GM12878 (cell line): ENCODE measurements around the gene SPSB2. TPM values are rescaled to one million over a fixed set of nuclear protein-coding genes. Genes with fewer than 3 reads are reported as not detected.

Experiments
- BHLHE40 ChIP-seq, 2 experiments: fragments of 450-650 bp in 1 of 2; IDR thresholded peaks; 2 replicates each; pipeline ENCODE4 v1.6.1; 2011 to 2017; ENCODE audit warnings: low read depth in 2 of 2, borderline replicate concordance in 1 of 2, improper control_type of control experiment in 1 of 2, low read length in 1 of 2, mild to moderate bottlenecking in 1 of 2
- BMI1 ChIP-seq: fragments of 450-650 bp; IDR thresholded peaks from 2 replicates; pipeline ENCODE4 v1.6.1; 2016; ENCODE audit warnings: mild to moderate bottlenecking, moderate library complexity, borderline replicate concordance
- CHD2 ChIP-seq: IDR thresholded peaks from 2 replicates; pipeline ENCODE4 v1.6.1; 2011; ENCODE audit warnings: low read depth, low read length, improper control_type of control experiment, borderline replicate concordance
- EZH2 ChIP-seq: IDR thresholded peaks from 2 replicates; pipeline ENCODE4 v1.6.1; 2012; ENCODE audit warnings: low read depth, mild to moderate bottlenecking, control low read depth, inconsistent platforms, low read length, borderline replicate concordance; ENCODE audit not compliant: control insufficient read depth
- HDGF ChIP-seq: fragments of 450-650 bp; IDR thresholded peaks from 2 replicates; pipeline ENCODE4 v1.6.1; 2016; ENCODE audit warnings: antibody characterized with exemption
- IKZF2 ChIP-seq, 2 experiments: fragments of 450-650 bp; IDR thresholded peaks; 2 replicates each; pipeline ENCODE4 v1.6.1; 2017; ENCODE audit warnings: mild to moderate bottlenecking in 2 of 2, moderate library complexity in 2 of 2
- IRF4 ChIP-seq: IDR thresholded peaks from 2 replicates; pipeline ENCODE4 v1.6.1; 2011; ENCODE audit warnings: low read depth, low read length
- JUNB ChIP-seq: IDR thresholded peaks from 2 replicates; pipeline ENCODE4 v1.6.1; 2016; ENCODE audit warnings: antibody characterized with exemption, mild to moderate bottlenecking
- KLF5 ChIP-seq: fragments of 450-650 bp; IDR thresholded peaks from 2 replicates; pipeline ENCODE4 v1.6.1; 2014; ENCODE audit warnings: mild to moderate bottlenecking; ENCODE audit not compliant: partially characterized antibody
- MTA3 ChIP-seq: IDR thresholded peaks from 2 replicates; pipeline ENCODE4 v1.6.1; 2012; ENCODE audit warnings: low read length, inconsistent platforms, borderline replicate concordance
- NR2C1 ChIP-seq: fragments of 450-650 bp; IDR thresholded peaks from 2 replicates; pipeline ENCODE4 v1.6.1; 2017; ENCODE audit warnings: antibody characterized with exemption, mild to moderate bottlenecking, moderate library complexity
- PAX8 ChIP-seq: fragments of 450-650 bp; IDR thresholded peaks from 2 replicates; pipeline ENCODE4 v1.6.1; 2017; ENCODE audit warnings: mild to moderate bottlenecking, moderate library complexity
- POLR2A ChIP-seq: IDR thresholded peaks from 2 replicates; pipeline ENCODE4 v1.6.1; 2011; ENCODE audit warnings: low read depth, mild to moderate bottlenecking, low read length
- POLR2AphosphoS2 ChIP-seq: IDR thresholded peaks from 2 replicates; pipeline ENCODE4 v1.6.1; 2011; ENCODE audit warnings: low read depth, mild to moderate bottlenecking, low read length, improper control_type of control experiment, moderate library complexity
- RAD51 ChIP-seq: fragments of 450-650 bp; IDR thresholded peaks from 2 replicates; pipeline ENCODE4 v1.6.1; 2016; ENCODE audit warnings: moderate library complexity, mild to moderate bottlenecking, inconsistent platforms
- SMAD1 ChIP-seq: fragments of 450-650 bp; IDR thresholded peaks from 2 replicates; pipeline ENCODE4 v1.6.1; 2018; ENCODE audit warnings: mild to moderate bottlenecking, low read depth; ENCODE audit not compliant: partially characterized antibody
- SMC3 ChIP-seq: IDR thresholded peaks from 2 replicates; pipeline ENCODE4 v1.6.1; 2011; ENCODE audit warnings: low read length, improper control_type of control experiment, borderline replicate concordance
- STAT1 ChIP-seq: fragments of 450-650 bp; conservative IDR thresholded peaks from 2 replicates; pipeline ENCODE4 v1.6.1; 2014; ENCODE audit warnings: antibody characterized with exemption, mild to moderate bottlenecking
- YY1 ChIP-seq: IDR thresholded peaks from 2 replicates; pipeline ENCODE4 v1.6.1; 2011; ENCODE audit warnings: low read depth, mild to moderate bottlenecking, low read length
- ZBED1 ChIP-seq: IDR thresholded peaks from 2 replicates; pipeline ENCODE4 v1.6.1; 2016; ENCODE audit warnings: borderline replicate concordance
- ZNF622 ChIP-seq: fragments of 450-650 bp; IDR thresholded peaks from 2 replicates; pipeline ENCODE4 v1.6.1; 2017; ENCODE audit warnings: mild to moderate bottlenecking, inconsistent platforms
- polyA plus RNA-seq, 11 experiments: library from polyadenylated mRNA; depleted of rRNA in 4 of 11; unstranded in 6 of 11; stranded (reverse) in 5 of 11; fragments of >200 nt; fragmentation: Nextera tagmentation in 4 of 11; fragmentation: Illumina TruSeq in 1 of 11; extraction: Ambion mirVana in 4 of 11; extraction: Trizol in 1 of 11; gene quantifications; 1 replicate in 1 of 11; 2 replicates in 10 of 11; pipeline versions ENCODE4 v1.2.1 to v1.2.3, GENCODE V29; 2011 to 2016; ENCODE audit warnings: inconsistent platforms in 2 of 11, missing spikeins in 2 of 11, low read depth in 1 of 11
- total RNA-seq, 4 experiments: library from RNA; depleted of rRNA in 3 of 4; stranded (reverse); fragments of >200 nt in 3 of 4; fragmentation: Illumina TruSeq in 1 of 4; extraction: Trizol in 1 of 4; gene quantifications; 2 replicates each; pipeline versions ENCODE4 v1.2.1 to v1.2.3, GENCODE V29; 2013 to 2021
- TF ChIP-seq, protein P1 (sequence below): fragments of 450-650 bp; IDR thresholded peaks from 2 replicates; pipeline ENCODE4 v1.6.1; 2016; ENCODE audit warnings: mild to moderate bottlenecking, moderate library complexity, borderline replicate concordance
- TF ChIP-seq, protein P2 (sequence below): IDR thresholded peaks from 2 replicates; pipeline ENCODE4 v1.6.1; 2011; ENCODE audit warnings: borderline replicate concordance, low read depth, mild to moderate bottlenecking, moderate library complexity, mixed read lengths, low read length; ENCODE audit not compliant: insufficient read depth; ENCODE audit errors: extremely low read length
- TF ChIP-seq, protein P3 (sequence below): IDR thresholded peaks from 2 replicates; pipeline ENCODE4 v1.6.1; 2012; ENCODE audit warnings: low read length, inconsistent platforms
- TF ChIP-seq, protein P4 (sequence below): fragments of 450-650 bp; IDR thresholded peaks from 2 replicates; pipeline ENCODE4 v1.6.1; 2016; ENCODE audit warnings: mild to moderate bottlenecking

Gene SPSB2
- total and polyA plus RNA-seq, 10 of the 15 experiments (the other 5 are each of a cell fraction or from before 2014, with no cell fraction given), result 0.08 to 5.6 (median 2.7) TPM

DNA sequence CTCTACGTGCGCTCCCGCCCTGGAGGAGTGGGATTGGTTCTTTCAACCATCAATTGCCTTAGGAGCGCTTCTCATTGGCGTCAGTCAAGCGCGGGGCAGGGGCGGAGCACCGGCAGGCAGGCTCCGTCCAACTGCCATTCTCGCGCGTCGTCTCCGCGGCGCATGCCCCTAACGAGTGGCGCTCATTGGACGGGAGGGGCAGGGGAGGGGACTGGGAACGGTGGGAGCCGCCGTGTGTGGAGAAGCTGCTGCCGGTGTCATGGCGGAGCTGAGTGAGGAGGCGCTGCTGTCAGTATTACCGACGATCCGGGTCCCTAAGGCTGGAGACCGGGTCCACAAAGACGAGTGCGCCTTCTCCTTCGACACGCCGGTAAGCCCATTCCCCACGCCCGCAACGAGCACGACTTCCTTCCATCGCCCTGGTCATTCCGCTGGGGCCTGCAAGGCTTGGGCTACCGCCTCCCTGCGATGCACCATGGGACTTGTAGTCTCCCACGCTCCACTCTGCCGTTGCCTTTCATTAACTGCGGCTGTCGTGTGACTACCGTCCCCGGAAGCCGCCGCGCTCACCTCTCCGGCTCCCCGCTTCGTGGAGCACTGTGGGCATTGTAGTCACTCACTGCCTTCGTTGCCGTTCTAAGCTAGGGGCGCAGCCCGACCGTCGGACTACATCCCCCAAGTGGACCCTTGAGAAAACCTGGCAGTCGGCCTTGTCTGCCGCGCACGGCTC, 21.0 kb downstream of the SPSB2 start, which contains the start of gene USP5 (continued):
- TF ChIP-seq, protein P1, sequence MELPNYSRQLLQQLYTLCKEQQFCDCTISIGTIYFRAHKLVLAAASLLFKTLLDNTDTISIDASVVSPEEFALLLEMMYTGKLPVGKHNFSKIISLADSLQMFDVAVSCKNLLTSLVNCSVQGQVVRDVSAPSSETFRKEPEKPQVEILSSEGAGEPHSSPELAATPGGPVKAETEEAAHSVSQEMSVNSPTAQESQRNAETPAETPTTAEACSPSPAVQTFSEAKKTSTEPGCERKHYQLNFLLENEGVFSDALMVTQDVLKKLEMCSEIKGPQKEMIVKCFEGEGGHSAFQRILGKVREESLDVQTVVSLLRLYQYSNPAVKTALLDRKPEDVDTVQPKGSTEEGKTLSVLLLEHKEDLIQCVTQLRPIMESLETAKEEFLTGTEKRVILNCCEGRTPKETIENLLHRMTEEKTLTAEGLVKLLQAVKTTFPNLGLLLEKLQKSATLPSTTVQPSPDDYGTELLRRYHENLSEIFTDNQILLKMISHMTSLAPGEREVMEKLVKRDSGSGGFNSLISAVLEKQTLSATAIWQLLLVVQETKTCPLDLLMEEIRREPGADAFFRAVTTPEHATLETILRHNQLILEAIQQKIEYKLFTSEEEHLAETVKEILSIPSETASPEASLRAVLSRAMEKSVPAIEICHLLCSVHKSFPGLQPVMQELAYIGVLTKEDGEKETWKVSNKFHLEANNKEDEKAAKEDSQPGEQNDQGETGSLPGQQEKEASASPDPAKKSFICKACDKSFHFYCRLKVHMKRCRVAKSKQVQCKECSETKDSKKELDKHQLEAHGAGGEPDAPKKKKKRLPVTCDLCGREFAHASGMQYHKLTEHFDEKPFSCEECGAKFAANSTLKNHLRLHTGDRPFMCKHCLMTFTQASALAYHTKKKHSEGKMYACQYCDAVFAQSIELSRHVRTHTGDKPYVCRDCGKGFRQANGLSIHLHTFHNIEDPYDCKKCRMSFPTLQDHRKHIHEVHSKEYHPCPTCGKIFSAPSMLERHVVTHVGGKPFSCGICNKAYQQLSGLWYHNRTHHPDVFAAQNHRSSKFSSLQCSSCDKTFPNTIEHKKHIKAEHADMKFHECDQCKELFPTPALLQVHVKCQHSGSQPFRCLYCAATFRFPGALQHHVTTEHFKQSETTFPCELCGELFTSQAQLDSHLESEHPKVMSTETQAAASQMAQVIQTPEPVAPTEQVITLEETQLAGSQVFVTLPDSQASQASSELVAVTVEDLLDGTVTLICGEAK, result peak; percentile 98
- peak; percentile 32 to 63; a peak in 3 of 4 replicates for TF ChIP-seq BHLHE40 (IDR thresholded peaks at IDR 0.05; ENCODE audit: borderline replicate concordance in 1 of 2, low read depth in 2 of 2, low read length in 1 of 2)
- no peak for TF ChIP-seq ZBED1
- no peak for TF ChIP-seq ZNF622
- peak; percentile 94; the same call in 1 of the 2 replicates for TF ChIP-seq STAT1
- TF ChIP-seq EZH2, result no peak
- TF ChIP-seq IKZF2 (IDR thresholded peaks at IDR 0.05), result no peak
- TF ChIP-seq PAX8, result no peak
- peak; percentile 28; the same call in 1 of the 2 replicates for TF ChIP-seq JUNB
- peak; percentile 94 for TF ChIP-seq YY1
- peak; percentile 92 for TF ChIP-seq CHD2
- no peak for TF ChIP-seq SMC3
- TF ChIP-seq IRF4, result no peak
- no peak for TF ChIP-seq BMI1
- peak; percentile 97 for TF ChIP-seq HDGF
- TF ChIP-seq, protein P2, sequence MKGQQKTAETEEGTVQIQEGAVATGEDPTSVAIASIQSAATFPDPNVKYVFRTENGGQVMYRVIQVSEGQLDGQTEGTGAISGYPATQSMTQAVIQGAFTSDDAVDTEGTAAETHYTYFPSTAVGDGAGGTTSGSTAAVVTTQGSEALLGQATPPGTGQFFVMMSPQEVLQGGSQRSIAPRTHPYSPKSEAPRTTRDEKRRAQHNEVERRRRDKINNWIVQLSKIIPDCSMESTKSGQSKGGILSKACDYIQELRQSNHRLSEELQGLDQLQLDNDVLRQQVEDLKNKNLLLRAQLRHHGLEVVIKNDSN, result peak; percentile 66
- no peak for TF ChIP-seq SMAD1
- peak; percentile 95 for TF ChIP-seq NR2C1
- peak; percentile 77 for TF ChIP-seq KLF5
- TF ChIP-seq, protein P3, sequence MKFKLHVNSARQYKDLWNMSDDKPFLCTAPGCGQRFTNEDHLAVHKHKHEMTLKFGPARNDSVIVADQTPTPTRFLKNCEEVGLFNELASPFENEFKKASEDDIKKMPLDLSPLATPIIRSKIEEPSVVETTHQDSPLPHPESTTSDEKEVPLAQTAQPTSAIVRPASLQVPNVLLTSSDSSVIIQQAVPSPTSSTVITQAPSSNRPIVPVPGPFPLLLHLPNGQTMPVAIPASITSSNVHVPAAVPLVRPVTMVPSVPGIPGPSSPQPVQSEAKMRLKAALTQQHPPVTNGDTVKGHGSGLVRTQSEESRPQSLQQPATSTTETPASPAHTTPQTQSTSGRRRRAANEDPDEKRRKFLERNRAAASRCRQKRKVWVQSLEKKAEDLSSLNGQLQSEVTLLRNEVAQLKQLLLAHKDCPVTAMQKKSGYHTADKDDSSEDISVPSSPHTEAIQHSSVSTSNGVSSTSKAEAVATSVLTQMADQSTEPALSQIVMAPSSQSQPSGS, result no peak
- no peak for TF ChIP-seq RAD51
- TF ChIP-seq, protein P4, sequence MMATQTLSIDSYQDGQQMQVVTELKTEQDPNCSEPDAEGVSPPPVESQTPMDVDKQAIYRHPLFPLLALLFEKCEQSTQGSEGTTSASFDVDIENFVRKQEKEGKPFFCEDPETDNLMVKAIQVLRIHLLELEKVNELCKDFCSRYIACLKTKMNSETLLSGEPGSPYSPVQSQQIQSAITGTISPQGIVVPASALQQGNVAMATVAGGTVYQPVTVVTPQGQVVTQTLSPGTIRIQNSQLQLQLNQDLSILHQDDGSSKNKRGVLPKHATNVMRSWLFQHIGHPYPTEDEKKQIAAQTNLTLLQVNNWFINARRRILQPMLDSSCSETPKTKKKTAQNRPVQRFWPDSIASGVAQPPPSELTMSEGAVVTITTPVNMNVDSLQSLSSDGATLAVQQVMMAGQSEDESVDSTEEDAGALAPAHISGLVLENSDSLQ, result peak; percentile 98
- TF ChIP-seq POLR2A, result peak; percentile 89
- no peak for TF ChIP-seq MTA3
- no peak; the same call in 1 of the 2 replicates for TF ChIP-seq POLR2AphosphoS2
